DMS153 (cell line): ENCODE data around the gene NXN.
"Not testable (repeated sequence)": the region's sequence is repeated elsewhere in the genome, so short reads cannot be mapped to it uniquely, and the experiment has no call there.

Source experiments
- DNase-seq: peaks from one replicate; lab custom pipeline; 2025; lab: John Stamatoyannopoulos, UW

Gene NXN

DNA sequence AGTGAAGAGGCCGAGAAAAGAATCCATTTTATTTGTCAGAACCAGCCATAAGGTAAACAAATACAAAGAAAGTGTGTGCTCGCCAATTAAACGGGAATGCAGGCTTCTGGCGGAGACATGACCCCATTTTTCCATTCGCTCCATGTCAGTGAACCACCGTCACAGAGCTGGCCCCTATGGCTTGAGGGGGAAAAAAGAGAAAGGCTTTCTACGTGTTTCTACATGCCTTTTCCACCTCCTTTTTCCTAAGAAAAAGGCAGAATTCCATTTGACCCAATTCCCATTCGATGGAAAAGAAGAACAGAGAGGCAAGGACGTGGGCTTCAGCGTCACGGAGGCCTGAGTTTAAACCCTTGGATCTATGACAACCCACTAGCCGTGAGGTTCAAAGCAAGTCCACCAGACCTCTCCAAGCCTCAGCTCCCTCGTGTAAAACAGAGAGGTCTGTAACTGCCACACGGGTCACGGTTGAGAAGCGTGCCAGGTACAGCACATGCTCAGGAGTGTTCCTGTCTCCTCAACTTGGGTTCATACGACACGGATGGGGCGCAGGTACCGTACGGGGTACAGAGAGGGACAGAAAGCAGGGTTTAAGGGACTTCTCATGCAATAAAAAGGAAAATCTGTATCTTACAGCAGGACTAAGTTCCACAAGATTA, 91.9 kb downstream of the NXN start:
- DNase-seq = no peak

GRCh38 chr17:885971-886571, 93.5 kb downstream of the NXN start:
- DNase-seq = no peak

DNA sequence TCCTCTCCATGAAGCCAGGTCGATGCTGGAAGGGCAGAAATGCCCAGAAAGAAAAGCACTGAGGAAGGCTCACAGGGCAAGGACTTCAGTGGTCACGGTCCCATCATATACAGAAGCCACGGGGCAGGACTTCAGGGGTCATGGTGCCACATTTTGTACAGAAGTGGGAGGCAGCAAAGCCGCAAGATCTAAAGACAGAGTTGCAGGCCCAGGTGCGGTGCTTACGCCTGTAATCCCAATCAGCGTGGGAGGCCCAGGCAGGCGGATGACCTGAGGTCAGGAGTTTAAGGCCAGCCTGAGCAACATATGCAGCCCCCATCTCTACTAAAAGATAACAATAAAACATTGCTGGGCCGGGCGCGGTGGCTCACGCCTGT, 96.0 kb downstream of the NXN start:
- no peak for DNase-seq

GRCh38 chr17:882827-883585, 96.6 kb downstream of the NXN start:
- DNase-seq = no peak

DNA sequence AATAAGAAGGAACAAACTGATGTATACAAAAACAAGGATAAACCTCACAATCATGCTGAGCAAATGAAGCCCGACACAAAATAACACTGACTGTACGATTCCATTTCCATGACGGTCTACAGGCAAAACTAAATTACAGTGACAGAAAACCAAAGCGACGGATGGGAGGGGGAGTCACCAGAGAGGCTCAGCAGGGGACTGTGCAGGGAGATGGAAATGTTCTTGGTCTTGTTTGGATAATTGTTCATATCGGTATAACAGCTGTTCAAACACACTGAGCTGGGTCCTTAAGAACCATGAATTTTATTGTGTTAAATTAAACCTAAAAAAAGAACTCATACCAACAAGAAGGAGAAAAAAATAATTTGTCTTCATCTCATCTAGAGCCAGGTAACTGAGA, 97.8 kb downstream of the NXN start:
- DNase-seq = no peak

- DNase-seq = no peak
Observed at GRCh38 chr17:880443-881269, 98.9 kb downstream of the NXN start.

DNA sequence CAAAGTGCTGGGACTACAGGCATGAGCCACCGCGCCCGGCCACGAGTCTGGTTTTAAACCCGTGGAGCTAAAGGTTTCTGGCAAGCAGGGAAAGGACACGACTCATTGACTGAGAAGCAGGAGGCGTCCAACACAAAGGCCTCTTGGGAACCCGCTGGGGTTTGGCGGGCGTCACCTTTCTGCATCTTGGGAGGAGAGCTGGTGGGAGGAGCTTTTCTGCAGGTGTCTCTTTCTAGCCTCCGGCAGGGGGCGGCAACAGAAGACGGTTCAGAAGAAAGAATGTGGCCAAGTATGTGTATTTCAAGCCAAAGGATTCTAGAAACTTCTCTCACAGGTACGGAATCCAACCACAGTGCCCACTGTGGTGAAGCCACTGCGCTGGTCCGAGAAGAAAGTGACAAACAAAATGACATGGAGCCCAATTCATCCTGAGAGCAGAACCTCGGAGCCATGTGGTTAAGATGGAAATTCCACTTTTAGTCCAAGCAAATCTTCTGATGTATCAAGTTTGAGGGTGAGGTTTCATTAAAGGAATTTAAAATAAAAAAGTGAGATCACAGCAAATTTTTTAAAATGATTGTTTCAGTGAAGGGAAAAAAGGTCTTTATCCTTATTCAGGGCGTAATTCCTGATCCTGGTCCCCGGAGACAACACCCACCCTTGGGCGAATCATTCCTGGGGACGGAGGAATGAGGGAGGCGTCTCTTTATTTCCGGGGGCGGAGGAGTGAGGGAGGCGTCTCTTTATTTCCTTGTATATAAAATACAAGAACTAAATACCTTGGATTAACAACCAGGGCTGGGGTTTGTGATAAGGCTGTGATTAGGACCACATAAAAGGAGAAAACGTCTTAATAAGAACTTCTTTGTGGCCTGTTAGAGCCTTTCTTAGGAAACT, 99.8 kb downstream of the NXN start:
- peak; percentile 22 for DNase-seq

- DNase-seq = no peak
Observed at GRCh38 chr17:877630-878029, 101.9 kb downstream of the NXN start.

DNA sequence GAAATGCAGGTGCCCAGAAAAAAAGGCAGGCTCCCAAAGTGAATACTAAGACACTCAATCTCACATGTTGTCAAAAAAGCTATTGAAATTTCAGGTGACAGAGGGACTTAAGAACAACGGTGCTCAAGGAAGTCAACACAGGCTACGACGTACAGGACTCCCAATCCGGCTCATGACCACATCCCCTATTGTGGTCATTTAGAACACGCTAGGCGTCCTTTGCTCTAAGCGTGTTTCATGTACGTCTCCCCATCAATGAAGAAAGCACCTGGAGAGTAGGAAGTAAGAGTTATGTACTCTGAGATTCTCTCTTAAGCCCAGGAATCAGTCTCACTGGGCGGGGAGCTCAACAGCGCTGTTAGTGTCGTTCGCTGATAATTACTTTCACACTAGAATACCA, 103.3 kb downstream of the NXN start:
- DNase-seq = no peak

GRCh38 chr17:874590-874989, 105.0 kb downstream of the NXN start:
- not testable (repeated sequence) for DNase-seq

DNA sequence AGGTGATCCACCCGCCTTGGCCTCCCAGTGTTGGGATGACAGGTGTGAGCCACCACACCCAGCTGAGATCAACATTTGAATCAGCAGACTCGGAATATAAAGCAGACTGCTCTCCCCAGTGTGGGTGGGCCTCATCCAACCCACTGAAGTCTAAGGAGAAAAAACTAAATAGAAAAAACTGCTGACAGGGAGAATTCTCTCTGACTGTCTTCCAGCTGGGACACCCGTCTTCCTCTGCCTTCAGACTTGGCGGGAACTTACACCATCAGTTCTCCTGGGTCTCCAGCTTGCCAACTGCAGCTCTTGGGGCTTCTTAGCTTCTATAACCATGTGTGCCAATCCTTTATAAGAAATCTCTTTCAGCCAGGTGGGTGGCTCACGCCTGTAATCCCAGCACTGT, 106.7 kb downstream of the NXN start:
- no peak for DNase-seq

- no peak for DNase-seq
Observed at GRCh38 chr17:871751-872519, 107.6 kb downstream of the NXN start.

DNA sequence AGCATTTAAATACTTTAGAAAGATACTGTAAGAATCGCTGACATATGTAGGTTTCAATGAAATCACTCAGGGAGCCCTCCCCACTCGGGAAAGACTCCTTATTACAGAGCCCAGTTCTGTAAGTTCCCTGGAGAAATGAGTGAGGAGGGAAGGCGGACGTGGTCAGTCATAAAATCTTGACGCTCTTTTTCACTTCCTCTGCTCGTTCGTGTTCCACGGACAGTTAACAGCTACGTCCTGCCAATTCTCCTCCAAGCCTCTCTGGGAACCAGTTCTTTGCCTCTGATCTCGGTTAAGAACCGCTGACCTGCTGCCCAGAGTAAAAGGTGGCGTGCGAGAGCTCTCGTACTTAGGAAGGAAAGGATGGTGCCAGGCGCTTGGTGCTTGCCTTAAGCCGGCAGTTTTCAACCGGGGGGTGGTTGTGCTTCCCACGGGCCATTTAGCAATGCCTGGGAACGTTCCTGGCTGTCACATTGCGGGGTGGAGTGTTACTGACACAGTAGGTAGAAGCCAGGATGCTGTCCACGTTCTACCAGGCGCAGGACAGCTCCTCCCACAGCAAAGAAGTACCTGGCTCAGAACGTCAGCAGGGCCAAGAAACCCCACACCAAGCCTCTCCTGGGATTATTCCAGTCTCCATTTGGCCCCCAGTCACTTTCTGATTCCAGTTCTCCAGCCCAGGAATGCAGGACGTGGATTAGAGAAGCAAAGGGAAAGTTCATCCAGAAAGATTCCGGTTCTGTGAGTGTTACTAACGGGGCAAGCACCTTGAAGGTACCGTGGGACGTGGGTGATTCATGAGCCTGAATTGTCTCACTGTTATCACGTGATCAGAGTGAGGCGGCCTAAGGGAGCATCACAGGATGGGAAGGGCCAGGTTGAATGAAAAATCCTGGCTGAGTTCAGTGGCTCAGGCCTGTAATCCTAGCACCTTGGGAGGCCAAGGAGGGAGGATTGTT, 109.7 kb downstream of the NXN start:
- no peak for DNase-seq

DNA sequence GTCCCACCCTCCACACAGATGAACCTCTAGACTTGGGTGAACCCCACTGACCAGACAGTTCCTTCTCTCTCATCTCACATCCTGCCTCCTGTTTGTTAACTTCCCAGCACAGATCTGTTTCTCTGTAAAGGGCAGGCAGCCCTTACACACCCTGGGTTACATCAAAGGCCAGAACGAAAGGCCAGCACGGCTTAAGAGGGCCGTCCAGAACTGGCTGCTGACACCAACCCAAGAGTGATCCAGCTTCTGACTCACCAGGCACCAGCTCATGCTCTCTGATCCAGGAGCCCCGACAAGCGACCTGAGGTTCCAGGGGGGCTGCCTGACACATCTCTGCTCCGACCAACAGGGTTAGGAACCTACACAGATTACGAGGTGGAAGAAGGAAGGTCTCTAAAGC, 110.5 kb downstream of the NXN start:
- DNase-seq = no peak

DNA sequence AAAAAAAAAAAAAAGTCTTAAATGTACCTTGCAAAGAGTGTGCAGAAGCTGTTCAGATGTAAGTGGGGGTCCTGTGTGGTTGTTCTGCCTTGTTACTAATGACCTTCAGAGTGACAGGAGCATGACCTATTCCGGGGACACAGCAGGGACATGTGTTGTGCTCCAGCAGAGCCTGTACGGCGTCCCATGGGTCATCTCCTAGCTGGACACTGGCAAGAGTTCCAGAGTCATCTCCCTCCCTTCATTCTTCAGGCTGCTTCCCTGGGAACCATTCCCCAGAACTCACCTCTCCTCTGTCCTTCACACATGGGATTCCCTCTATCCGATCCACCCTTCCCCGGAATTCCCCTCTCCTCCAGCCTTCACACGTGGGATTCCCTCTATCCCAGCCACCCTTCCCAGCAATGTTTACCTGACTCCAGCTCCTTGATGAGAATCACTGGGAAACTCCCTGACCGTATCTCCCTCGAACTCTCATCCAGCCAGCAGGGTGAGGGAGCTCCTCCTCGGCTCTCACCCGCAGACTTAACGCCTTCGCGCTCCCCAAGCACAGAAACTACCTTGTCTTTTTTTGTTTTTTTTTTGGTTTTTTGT, 111.6 kb downstream of the NXN start:
- no peak for DNase-seq

- DNase-seq = not testable (repeated sequence)
Observed at GRCh38 chr17:867238-867637, 112.3 kb downstream of the NXN start.

GRCh38 chr17:866568-867103, 112.9 kb downstream of the NXN start:
- DNase-seq = no peak

DNA sequence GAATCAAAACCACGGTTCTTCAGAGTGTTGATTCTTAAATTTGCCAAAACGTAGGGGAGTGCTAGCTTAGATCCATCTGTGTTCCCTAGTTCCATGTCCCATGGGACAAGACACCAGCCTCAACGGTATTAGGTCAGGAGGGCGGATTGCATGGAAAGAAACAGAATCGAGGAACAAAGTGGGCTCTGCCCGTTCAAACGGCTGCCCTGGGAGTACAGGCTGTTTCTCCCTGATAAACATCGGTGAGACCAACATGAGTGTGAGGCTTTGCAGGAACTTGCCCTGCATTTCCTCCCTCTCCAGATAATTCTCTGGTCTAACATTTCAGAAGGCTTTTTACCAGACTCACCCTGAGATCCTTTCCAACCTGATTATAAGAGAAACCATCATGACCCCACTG, 115.3 kb downstream of the NXN start:
- no peak for DNase-seq

DNA sequence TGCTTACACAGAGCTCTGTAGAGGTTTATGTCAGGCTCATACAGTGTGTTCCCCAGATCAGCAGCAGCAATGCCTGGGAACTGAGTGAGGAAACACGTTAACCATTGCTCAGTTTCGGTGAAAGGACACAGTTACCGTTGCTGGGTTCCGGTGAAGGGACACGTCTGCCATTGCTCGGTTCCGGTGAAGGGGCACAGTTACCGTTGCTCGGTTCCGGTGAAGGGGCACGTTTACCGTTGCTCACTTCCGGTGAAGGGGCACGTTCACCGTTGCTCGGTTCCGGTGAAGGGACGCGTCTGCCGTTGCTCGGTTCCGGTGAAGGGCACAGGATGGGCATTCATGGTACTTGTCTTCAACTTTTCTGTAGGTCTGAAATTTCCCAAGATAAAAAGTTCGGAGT, 115.7 kb downstream of the NXN start:
- no peak for DNase-seq
